A549 (cell line): Measurements from ENCODE around the gene TGM6. TPM values are rescaled to one million over a fixed set of nuclear protein-coding genes. Genes with fewer than 3 reads are reported as not detected.

Source experiments
- ATAC-seq, 2 experiments: fragments of 200-7000 bp in 1 of 2; fragments of >200 bp in 1 of 2; cut with Nextera tagmentation in 1 of 2; cut with Tn5 transposase in 1 of 2; 3 replicates each; pipeline versions ENCODE4 v1.8.0 to v1.9.1; 2018 to 2020; ENCODE audit warnings: mild to moderate bottlenecking in 1 of 2, moderate library complexity in 1 of 2
- CTCF ChIA-PET: fragments of 300-600 bp; sonication (Branson Sonifier 250); formaldehyde crosslinking; extraction: SDS; loops from one replicate; lab custom pipeline; 2021; ENCODE audit warnings: antibody characterized with exemption, inconsistent platforms; lab: Yijun Ruan, JAX
- POLR2A ChIA-PET: fragments of 350-600 bp; formaldehyde crosslinking; extraction: SDS; loops from one replicate; lab custom pipeline; 2021; ENCODE audit warnings: antibody characterized with exemption, inconsistent platforms; lab: Yijun Ruan, JAX
- DNase-seq, 2 experiments: peaks; one replicate each; pipeline versions ENCODE4 v3.0.0 to v3.0.0-alpha.2; 2011 to 2016; ENCODE audit warnings: low read depth in 1 of 2, low spot score in 1 of 2
- FAIRE-seq: peaks from 2 replicates; lab custom pipeline; 2011; peaks lifted over from hg19 to GRCh38; lab: Jason Lieb, UNC
- H3K27ac ChIP-seq, 2 experiments: fragments of >200 bp; sonication (Bioruptor Twin); formaldehyde crosslinking; 3 replicates each; pipeline ENCODE4 v1.5.1; 2016 to 2017
- H3K4me1 ChIP-seq: fragments of >200 bp; sonication (Bioruptor Twin); formaldehyde crosslinking; 3 replicates; pipeline ENCODE4 v1.6.1; 2016
- H3K4me2 ChIP-seq: fragments of >200 bp; sonication (Bioruptor Twin); formaldehyde crosslinking; 3 replicates; pipeline ENCODE4 v1.6.1; 2016
- H3K4me3 ChIP-seq: fragments of >200 bp; sonication (Bioruptor Twin); formaldehyde crosslinking; 3 replicates; pipeline ENCODE4 v1.5.1; 2016
- H3K9me3 ChIP-seq: fragments of >200 bp; sonication (Bioruptor Twin); formaldehyde crosslinking; 3 replicates; pipeline ENCODE4 v1.6.1; 2016
- CHD2 ChIP-seq: fragments of 150-350 bp; IDR thresholded peaks from 2 replicates; pipeline ENCODE4 v1.6.1; 2014; ENCODE audit warnings: low read length; ENCODE audit not compliant: partially characterized antibody
- CHD4 ChIP-seq: fragments of 200-600 bp; sonication (generic); IDR thresholded peaks from 2 replicates; pipeline ENCODE4 v1.6.1; 2016; ENCODE audit warnings: antibody characterized with exemption, mild to moderate bottlenecking, borderline replicate concordance
- KDM1A ChIP-seq: fragments of 200-600 bp; sonication (generic); IDR thresholded peaks from 2 replicates; pipeline ENCODE4 v1.6.1; 2016; ENCODE audit warnings: low read depth, mild to moderate bottlenecking
- MAFK ChIP-seq: fragments of 450-650 bp; IDR thresholded peaks from 2 replicates; pipeline ENCODE4 v1.6.1; 2014; ENCODE audit not compliant: partially characterized antibody
- MAZ ChIP-seq: fragments of 150-350 bp; IDR thresholded peaks from 2 replicates; pipeline ENCODE4 v1.6.1; 2014; ENCODE audit warnings: antibody characterized with exemption, low read depth, low read length, borderline replicate concordance
- NFE2L2 ChIP-seq: fragments of 150-350 bp; conservative IDR thresholded peaks from 2 replicates; pipeline ENCODE4 v1.6.1; 2014; ENCODE audit warnings: low read length
- POLR2A ChIP-seq: IDR thresholded peaks from 2 replicates; pipeline ENCODE4 v1.6.1; 2012; ENCODE audit warnings: mild to moderate bottlenecking, low read length
- RFX5 ChIP-seq: fragments of 450-650 bp; IDR thresholded peaks from 2 replicates; pipeline ENCODE4 v1.7.1; 2014; ENCODE audit warnings: antibody characterized with exemption, mild to moderate bottlenecking, moderate library complexity
- RNF2 ChIP-seq: fragments of 200-600 bp; sonication (generic); IDR thresholded peaks from 2 replicates; pipeline ENCODE4 v1.6.1; 2016; ENCODE audit warnings: low read depth, mild to moderate bottlenecking, antibody characterized with exemption, moderate library complexity, borderline replicate concordance
- SREBF2 ChIP-seq: fragments of 450-650 bp; IDR thresholded peaks from 2 replicates; pipeline ENCODE4 v1.6.1; 2014; ENCODE audit warnings: mild to moderate bottlenecking, moderate library complexity
- ZFP36 ChIP-seq: fragments of 450-650 bp; IDR thresholded peaks from 2 replicates; pipeline ENCODE4 v1.6.1; 2014; ENCODE audit warnings: borderline replicate concordance; ENCODE audit not compliant: partially characterized antibody
- WGBS: methylation state at CpG from one replicate; pipeline ENCODE4 v1.1.6; 2017; ENCODE audit errors: missing lambda C conversion rate; 5-methylcytosine and 5-hydroxymethylcytosine counted together
- polyA plus RNA-seq, 4 experiments: library from polyadenylated mRNA; depleted of rRNA in 3 of 4; stranded (reverse); fragments of >200 nt; fragmentation: RNase III in 1 of 4; extraction: RNeasy Plus Mini Kit Qiagen cat#74134 plus additional on column Dnase treatment in 1 of 4; gene quantifications; 2 replicates in 3 of 4; 3 replicates in 1 of 4; pipeline ENCODE4 v1.2.3, GENCODE V29; 2011 to 2017
- TF ChIP-seq, protein P1 (sequence below): fragments of 200-600 bp; sonication (generic); IDR thresholded peaks from 2 replicates; pipeline ENCODE4 v1.6.1; 2016; ENCODE audit warnings: antibody characterized with exemption, mild to moderate bottlenecking, moderate library complexity
- TF ChIP-seq, protein P2 (sequence below): IDR thresholded peaks from 2 replicates; pipeline ENCODE4 v1.6.1; 2012; ENCODE audit warnings: low read depth, borderline replicate concordance
- TF ChIP-seq, protein P3 (sequence below): fragments of 250-450 bp; sonication (Bioruptor Pico); IDR thresholded peaks from 2 replicates; pipeline ENCODE4 v1.5.0; 2020; ENCODE audit warnings: low read depth, mild to moderate bottlenecking, moderate library complexity

The TGM6 gene
- polyA plus RNA-seq, 2 of the 4 experiments (the other 2 are of a cell fraction): not detected

DNA sequence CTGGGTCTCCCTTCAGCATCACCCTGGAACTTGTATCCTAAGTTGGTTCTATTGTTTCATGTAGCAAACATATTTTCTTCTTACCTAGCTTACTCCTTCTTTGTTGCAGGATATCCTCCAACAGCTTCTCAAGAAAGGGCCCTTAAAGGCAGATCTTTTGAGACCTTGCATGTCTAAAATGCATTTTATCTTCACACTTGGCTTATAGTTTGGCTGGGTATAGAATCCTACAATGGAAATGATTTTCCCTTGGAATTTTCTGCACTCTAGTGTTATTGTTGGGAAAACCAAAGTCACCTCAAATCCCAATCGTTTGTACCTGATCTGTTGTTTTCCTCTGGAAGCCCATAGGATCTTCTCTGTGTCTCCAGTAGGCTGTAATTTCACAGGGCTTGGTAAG lies 12.1 kb upstream of the TGM6 start (continued):
- TF ChIP-seq, protein P1, sequence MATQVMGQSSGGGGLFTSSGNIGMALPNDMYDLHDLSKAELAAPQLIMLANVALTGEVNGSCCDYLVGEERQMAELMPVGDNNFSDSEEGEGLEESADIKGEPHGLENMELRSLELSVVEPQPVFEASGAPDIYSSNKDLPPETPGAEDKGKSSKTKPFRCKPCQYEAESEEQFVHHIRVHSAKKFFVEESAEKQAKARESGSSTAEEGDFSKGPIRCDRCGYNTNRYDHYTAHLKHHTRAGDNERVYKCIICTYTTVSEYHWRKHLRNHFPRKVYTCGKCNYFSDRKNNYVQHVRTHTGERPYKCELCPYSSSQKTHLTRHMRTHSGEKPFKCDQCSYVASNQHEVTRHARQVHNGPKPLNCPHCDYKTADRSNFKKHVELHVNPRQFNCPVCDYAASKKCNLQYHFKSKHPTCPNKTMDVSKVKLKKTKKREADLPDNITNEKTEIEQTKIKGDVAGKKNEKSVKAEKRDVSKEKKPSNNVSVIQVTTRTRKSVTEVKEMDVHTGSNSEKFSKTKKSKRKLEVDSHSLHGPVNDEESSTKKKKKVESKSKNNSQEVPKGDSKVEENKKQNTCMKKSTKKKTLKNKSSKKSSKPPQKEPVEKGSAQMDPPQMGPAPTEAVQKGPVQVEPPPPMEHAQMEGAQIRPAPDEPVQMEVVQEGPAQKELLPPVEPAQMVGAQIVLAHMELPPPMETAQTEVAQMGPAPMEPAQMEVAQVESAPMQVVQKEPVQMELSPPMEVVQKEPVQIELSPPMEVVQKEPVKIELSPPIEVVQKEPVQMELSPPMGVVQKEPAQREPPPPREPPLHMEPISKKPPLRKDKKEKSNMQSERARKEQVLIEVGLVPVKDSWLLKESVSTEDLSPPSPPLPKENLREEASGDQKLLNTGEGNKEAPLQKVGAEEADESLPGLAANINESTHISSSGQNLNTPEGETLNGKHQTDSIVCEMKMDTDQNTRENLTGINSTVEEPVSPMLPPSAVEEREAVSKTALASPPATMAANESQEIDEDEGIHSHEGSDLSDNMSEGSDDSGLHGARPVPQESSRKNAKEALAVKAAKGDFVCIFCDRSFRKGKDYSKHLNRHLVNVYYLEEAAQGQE: no peak
- TF ChIP-seq CHD4 (no peak), RNF2 (no peak), POLR2A (no peak)

DNA sequence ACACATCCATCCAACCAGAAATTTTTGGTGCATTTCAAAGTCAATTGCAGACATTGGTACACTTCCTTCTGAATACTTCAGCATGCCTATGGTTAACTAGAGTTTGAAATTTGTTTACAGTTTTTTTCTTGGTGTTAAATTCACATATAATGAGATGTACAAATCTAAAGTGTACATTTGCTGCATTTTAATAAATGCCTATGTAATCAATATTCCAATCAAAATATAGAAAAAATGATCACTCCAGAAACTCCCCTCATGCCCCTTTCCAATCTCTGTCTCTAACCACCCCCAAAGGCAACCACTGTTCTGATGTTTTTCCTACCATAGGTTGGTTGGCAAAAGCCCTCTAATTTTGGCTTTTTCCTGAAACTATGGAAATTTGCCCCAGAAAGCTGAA lies 7.6 kb upstream of the TGM6 start:
- Histone ChIP-seq H3K4me2 (no peak overlapping the region), H3K4me1 (no peaks in the 10 kb centered on the region), H3K4me3 (no peak overlapping the region), H3K27ac (no peak overlapping the region), H3K9me3 (peaks cover 15% of the 10 kb centered on the region)
- FAIRE-seq: no peak
- TF ChIP-seq, protein P2, sequence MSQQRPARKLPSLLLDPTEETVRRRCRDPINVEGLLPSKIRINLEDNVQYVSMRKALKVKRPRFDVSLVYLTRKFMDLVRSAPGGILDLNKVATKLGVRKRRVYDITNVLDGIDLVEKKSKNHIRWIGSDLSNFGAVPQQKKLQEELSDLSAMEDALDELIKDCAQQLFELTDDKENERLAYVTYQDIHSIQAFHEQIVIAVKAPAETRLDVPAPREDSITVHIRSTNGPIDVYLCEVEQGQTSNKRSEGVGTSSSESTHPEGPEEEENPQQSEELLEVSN: no peak
- TF ChIP-seq MAZ (no peak), MAFK (peak; percentile 57)
- ChIA-PET CTCF (no interaction called here), POLR2A (no interaction called here)
- no peak for DNase-seq
- ATAC-seq: no peak

DNA sequence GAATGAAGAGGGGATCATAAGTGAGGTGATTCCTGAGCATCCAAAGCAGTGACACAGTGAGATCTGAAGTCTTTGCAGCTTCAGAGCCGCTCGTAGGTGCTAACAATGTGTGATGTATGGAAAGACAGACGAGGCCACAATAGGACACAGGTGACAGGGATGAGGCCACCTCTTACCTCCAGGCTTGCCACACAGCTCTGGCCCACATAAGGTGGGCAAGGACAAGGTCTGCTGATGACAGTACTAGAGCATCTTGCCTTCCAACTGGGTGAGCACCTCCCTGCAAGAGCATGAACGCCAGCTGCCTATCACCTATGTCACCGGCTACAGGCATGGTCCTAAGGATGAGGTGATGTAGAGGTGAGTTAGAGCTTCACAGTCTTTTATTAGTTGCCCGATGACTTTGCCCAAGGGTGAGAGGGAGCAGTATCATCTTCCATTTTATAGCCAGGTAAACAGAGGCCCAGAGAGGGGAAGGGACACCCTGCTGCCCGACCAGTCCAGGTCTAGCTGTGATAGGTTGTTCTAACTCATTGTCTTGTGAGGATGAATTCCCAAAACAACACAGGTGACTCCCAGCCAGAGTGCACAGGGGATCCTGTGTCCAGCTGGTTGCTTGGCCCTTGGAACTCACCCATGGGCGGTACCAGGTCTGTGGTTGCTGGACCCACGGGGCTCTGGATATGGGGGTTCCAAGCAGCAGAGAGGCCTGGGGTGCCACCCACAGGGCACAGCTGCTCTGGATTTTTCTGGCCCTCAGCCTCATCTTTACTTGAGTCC lies 6.2 kb upstream of the TGM6 start:
- TF ChIP-seq, protein P3, sequence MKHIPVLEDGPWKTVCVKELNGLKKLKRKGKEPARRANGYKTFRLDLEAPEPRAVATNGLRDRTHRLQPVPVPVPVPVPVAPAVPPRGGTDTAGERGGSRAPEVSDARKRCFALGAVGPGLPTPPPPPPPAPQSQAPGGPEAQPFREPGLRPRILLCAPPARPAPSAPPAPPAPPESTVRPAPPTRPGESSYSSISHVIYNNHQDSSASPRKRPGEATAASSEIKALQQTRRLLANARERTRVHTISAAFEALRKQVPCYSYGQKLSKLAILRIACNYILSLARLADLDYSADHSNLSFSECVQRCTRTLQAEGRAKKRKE (CRISPR knock-in tag): no peak
- TF ChIP-seq CHD2 (no peak), NFE2L2 (no peak), RFX5 (no peak), SREBF2 (no peak)
- H3K4me1 ChIP-seq: no peaks in the 10 kb centered on the region
- FAIRE-seq (no peak), ATAC-seq (peak in 1 of 2 experiments; percentile 21; a peak in 1 of 6 replicates), DNase-seq (no peak)
- H3K27ac ChIP-seq: no peak overlapping the region
- H3K4me3 ChIP-seq: no peak overlapping the region
- no peak overlapping the region for H3K4me2 ChIP-seq
- WGBS: 27% methylated on average over 8 of the region's 9 CpGs
- H3K9me3 ChIP-seq: peaks cover 1% of the 10 kb centered on the region; the same call in 1 of the 3 replicates
- ChIA-PET POLR2A (no interaction called here), CTCF (interaction anchor here (0.6 to 2.5 kb wide), 4 partner anchors 9 to 60 kb away, joined by 3 to 6 read pairs (median 4); no protein-coding TSS in a partner anchor)

DNA sequence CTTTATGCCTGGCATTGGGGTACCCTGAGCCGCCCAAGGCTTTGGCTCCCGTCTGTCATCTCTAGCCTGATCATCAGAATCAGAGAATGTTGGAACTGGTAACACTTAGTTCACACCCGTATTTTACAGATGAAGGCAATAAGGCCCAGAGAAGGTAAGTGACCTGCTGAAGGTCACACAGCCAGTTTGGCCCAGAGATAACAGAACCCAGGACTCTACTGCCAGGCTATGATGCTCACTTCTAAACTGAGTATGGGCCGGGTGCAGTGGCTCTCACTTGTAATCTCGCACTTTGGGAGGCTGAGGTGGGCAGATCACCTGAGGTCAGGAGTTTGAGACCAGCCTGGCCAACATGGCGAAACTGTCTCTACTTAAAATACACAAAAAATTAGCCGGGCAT lies 1.8 kb upstream of the TGM6 start:
- DNase-seq (no peak), FAIRE-seq (no peak), ATAC-seq (no peak)
- POLR2A ChIA-PET: no interaction called here
- H3K9me3 ChIP-seq: no peaks in the 10 kb centered on the region
- H3K27ac ChIP-seq: no peak overlapping the region
- CTCF ChIA-PET: interaction anchor here (0.9 to 1.3 kb wide), 4 partner anchors 9 to 73 kb away, joined by 3 to 5 read pairs (median 4); no protein-coding TSS in a partner anchor
- TF ChIP-seq, protein P1: no peak
- TF ChIP-seq KDM1A: peak; percentile 52; the same call in 1 of the 2 replicates
- TF ChIP-seq ZFP36: peak; percentile 29
- H3K4me1 ChIP-seq: no peaks in the 10 kb centered on the region
- H3K4me3 ChIP-seq: no peak overlapping the region
- 48% methylated on average over 7 of the region's 7 CpGs for WGBS
- no peak overlapping the region for H3K4me2 ChIP-seq
